HG03159 (cell line): ENCODE results near the gene TRAPPC2.
A peak's percentile ranks its signal among the peaks of the same experiment; 100 is the strongest.
"Not testable (repeated sequence)": the region's sequence is repeated elsewhere in the genome, so short reads cannot be mapped to it uniquely, and the experiment has no call there.

Experiments used
- ATAC-seq: cut with Tn5 transposase; IDR thresholded peaks from one replicate; pipeline ENCODE4 v1.9.1; 2021; ENCODE audit warnings: mild to moderate bottlenecking, moderate library complexity; ENCODE audit not compliant: unreplicated experiment

TRAPPC2 gene

GRCh38 chrX:13748486-13748885, 14.1 kb upstream of the TRAPPC2 start:
- ATAC-seq: no peak

- no peak for ATAC-seq
Measured at GRCh38 chrX:13747836-13748235, 13.4 kb upstream of the TRAPPC2 start.

GRCh38 chrX:13742397-13743176, 8.2 kb upstream of the TRAPPC2 start:
- peak; percentile 82 for ATAC-seq

GRCh38 chrX:13741695-13742094, 7.3 kb upstream of the TRAPPC2 start:
- ATAC-seq: no peak

- ATAC-seq: no peak
Measured at GRCh38 chrX:13733506-13733905, 914 bp downstream of the TRAPPC2 start.

- no peak for ATAC-seq
Measured at GRCh38 chrX:13732246-13733067, 2.0 kb downstream of the TRAPPC2 start.

GRCh38 chrX:13730523-13730922, 3.9 kb downstream of the TRAPPC2 start:
- not testable (repeated sequence) for ATAC-seq

- not testable (repeated sequence) for ATAC-seq
Measured at GRCh38 chrX:13726583-13726982, 7.8 kb downstream of the TRAPPC2 start.

- ATAC-seq: not testable (repeated sequence)
Measured at GRCh38 chrX:13724878-13725277, 9.5 kb downstream of the TRAPPC2 start.

- ATAC-seq: no peak
Measured at GRCh38 chrX:13721819-13722519, 12.5 kb downstream of the TRAPPC2 start.

- no peak for ATAC-seq
Measured at GRCh38 chrX:13721371-13721770, 13.0 kb downstream of the TRAPPC2 start.

GRCh38 chrX:13719192-13719856, 15.1 kb downstream of the TRAPPC2 start:
- ATAC-seq: no peak

GRCh38 chrX:13717700-13718472, 16.5 kb downstream of the TRAPPC2 start:
- ATAC-seq: no peak

- no peak for ATAC-seq
Measured at GRCh38 chrX:13716905-13717304, 17.5 kb downstream of the TRAPPC2 start.

GRCh38 chrX:13716455-13716854, 18.0 kb downstream of the TRAPPC2 start:
- ATAC-seq: no peak

GRCh38 chrX:13711141-13711540, 23.3 kb downstream of the TRAPPC2 start:
- no peak for ATAC-seq

GRCh38 chrX:13703589-13703988, 30.8 kb downstream of the TRAPPC2 start:
- ATAC-seq: no peak

GRCh38 chrX:13703135-13703534, 31.3 kb downstream of the TRAPPC2 start:
- no peak for ATAC-seq

GRCh38 chrX:13702111-13702789, 32.2 kb downstream of the TRAPPC2 start:
- ATAC-seq: no peak

GRCh38 chrX:13700380-13700779, 34.0 kb downstream of the TRAPPC2 start:
- ATAC-seq: no peak
